GM13977 (cell line): Measurements from ENCODE around the gene DDC.
"Not testable (repeated sequence)": the region's sequence is repeated elsewhere in the genome, so short reads cannot be mapped to it uniquely, and the experiment has no call there.

Source experiments
- DNase-seq: peaks from one replicate; pipeline ENCODE4 v3.0.0; 2012; ENCODE audit warnings: low spot score
- CTCF ChIP-seq: IDR thresholded peaks from 2 replicates; pipeline ENCODE4 v1.5.1; 2012; ENCODE audit warnings: mild to moderate bottlenecking, control low read depth; ENCODE audit not compliant: insufficient read depth; ENCODE audit errors: extremely low read depth, missing control alignments
- in situ Hi-C: fragments of 300-500 bp; cut with MboI; formaldehyde crosslinking; loops from one replicate; pipeline ENCODE4 v1.12.0; 2022; ENCODE audit warnings: low sequenced_read_pairs, low pct_unique_long_range_greater_than_20kb, mixed read lengths, inconsistent platforms; ENCODE audit not compliant: unreplicated experiment

Gene DDC

DNA sequence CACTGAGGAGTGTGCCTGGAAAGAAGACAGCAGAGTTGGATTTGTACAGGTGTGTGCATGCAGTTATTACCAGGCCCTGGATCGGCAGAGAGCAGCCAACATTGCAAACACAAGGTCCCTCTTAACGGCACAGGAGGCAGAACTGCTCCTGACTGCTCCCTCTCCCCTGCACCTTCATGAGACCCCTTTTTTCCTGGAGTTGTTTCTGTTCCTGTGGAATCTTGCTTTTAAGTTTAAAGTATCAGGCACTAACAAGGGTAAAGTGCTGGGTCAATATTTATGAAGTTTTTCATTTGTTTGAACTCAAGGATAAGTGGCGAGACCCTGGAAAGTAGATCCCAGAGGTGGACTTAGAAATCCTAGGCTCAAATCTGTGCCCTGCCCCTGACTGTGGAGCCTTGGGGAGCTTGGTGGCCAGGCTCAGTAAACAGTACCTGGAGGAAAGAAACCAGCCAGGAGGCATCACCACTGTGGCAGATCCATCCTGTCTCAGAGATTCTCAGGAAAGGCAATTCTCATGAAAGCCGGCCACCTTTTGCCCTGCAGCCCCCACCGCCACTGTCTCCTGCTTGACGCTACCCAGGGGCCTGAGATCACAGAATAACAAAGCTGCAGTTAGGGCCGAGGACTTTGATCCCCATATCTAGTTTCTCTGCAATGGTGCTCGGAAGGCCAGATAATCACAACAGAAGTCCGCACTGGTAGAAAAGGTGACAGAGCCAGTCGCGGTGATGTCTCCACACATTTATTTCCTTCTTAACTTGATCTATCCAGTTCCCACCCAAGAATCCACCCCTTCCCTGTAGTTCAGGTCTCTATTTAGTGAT is 36.7 kb downstream of the DDC start:
- no peak for TF ChIP-seq CTCF
- DNase-seq: no peak
- in situ Hi-C loops: no loop called here

- in situ Hi-C loops, DNase-seq: not testable (repeated sequence)
Measured at GRCh38 chr7:50519350-50519749, 45.9 kb downstream of the DDC start.

- DNase-seq: no peak
- TF ChIP-seq CTCF: no peak
- in situ Hi-C loops: no loop called here
Measured at GRCh38 chr7:50513166-50513871, 51.9 kb downstream of the DDC start.

DNA sequence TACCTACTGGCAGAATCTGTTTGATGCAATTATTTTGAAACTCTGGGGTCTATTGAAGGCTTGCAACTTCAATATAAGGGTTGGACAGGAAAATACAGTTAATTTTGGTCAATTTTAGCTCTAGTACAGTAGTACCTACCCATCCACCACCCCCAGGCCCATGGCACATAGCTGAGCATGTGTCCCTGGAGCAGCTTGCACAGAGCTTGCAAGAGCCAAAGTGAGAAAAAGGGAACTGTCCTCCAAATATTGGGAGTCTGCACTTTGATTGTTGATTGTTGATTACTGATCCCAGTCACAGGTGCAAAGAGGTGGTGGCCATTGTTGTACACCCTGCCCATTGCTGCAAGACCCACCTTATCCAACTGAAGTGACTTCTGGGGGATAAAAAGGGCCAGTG is 52.8 kb downstream of the DDC start:
- in situ Hi-C loops: no loop called here

GRCh38 chr7:50509459-50509858 is 55.7 kb downstream of the DDC start:
- in situ Hi-C loops: no loop called here

More for the DNA sequence above, 52.8 kb downstream of the DDC start:
- TF ChIP-seq CTCF: no peak
- no peak for DNase-seq

GRCh38 chr7:50508471-50508943 is 56.7 kb downstream of the DDC start:
- no peak for TF ChIP-seq CTCF
- DNase-seq: no peak
- in situ Hi-C loops: no loop called here

More at GRCh38 chr7:50509459-50509858, 55.7 kb downstream of the DDC start:
- no peak for TF ChIP-seq CTCF
- no peak for DNase-seq
